Measurements from ENCODE around the gene VPS13D.
A peak's percentile ranks its signal among the peaks of the same experiment; 100 is the strongest.

VPS13D gene

DNA sequence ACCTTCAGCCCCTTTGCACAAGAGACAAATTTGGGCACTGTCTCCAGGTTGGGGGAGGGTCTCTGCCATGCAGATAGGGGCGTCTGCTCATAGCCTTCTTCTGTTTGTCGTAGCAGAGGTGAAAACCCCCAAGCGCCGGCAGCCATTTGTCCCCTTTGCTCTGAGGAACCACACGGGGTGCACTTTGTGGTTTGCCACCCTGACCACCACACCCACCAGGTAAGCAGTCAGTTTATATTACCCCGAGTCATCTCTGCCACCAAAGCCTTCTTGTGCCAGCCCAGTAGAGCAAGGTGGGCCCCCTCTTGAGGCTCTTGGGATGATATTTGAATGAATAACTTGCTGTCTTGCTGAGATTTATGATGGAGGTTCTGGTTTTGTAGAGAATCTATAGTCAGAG, 111.8 kb downstream of the VPS13D start:
- DNase-seq = no peak

DNA sequence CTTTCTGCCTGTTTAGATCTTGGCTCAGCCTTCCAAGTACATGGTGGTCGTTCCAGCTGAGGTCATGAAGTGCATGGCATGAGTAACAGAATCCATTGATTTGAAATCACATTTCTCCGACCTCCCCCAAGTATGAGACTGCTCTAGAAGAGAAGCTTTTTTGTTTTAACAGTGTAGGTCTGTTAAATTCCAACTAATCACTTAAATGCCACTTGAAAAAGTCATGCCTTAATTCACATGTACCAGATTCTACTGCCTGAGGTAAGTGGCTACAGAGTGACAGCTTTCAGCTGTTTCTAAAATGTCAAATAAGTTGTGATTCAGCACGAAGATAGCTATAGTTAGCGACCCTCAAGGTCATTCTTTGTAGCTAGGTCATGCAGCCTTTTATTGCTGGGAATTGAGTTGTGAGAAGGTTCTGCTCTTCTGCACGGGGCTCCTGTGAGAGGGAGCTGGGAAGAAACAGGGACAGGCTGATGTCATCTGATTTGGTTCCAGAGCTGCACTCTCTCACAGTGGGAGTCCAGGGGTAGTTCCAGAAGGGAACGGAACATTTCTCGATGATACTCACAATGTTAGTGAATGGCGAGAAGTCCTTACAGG, 112.7 kb downstream of the VPS13D start:
- no peak for DNase-seq

DNA sequence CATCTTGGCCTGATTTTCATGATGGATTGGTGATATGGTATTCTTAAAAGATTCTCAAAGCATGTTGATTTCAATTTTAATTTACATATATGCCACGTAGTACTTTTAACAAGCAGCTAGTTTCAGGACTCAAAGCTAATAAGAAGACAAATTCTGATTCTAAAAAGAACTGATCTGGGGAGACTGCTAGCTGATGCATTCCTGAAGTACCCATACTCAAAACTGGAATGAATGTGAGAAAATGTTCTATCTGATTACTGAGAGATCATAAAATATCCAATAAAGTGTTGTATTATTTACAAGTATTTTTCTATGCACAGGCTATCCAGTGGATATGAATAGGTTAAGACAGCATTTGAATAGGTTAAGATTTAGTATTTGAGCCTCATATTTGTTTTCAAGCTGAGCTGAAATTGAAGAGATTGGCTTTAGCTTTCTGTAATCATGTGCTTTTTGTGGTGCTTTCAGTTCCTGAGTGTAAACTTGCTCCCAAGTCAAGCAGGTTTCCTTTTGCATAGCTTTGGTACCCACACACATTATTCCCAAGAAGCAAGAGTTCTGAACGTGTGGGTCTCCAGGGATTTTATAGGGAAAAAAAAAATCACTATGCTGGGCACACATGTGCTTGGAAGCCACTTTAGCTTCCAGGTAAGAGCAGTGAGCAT, 114.1 kb downstream of the VPS13D start:
- no peak for DNase-seq

DNA sequence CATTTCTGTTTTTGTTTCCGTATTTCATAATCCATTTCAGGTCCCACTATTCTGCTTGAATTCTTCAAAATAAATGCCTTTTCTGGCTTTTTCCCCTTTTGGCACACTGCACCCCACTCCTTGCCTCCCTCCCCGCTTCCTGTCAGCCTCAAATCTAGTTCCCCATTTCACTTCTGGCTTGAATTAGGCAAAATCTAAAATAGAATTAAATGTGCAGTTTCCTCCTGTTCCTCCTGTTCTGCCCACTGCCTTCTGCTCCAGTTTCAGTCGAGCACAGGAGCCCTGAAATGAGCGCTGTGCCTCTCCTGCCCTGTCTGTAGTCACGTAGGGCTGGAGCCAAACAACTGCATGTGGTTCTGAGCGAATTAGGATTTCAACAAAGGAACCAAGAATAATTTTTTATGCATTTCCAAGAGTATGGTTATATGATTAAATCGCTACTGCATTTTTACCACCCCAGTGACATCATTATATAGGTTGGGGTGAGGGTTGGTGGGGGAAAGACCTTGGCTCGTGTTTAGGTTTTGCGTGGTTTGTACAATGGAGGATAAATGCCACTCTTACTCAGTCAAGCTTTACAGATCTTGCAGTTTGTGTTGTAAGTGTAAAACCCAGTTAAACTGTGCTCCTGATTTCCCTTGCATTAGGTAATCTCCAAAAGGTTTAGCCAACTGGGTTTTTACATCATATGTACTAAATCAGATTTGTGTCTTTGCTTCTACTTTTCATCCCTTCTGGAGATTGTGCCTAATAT, 114.9 kb downstream of the VPS13D start:
- no peak for DNase-seq

DNA sequence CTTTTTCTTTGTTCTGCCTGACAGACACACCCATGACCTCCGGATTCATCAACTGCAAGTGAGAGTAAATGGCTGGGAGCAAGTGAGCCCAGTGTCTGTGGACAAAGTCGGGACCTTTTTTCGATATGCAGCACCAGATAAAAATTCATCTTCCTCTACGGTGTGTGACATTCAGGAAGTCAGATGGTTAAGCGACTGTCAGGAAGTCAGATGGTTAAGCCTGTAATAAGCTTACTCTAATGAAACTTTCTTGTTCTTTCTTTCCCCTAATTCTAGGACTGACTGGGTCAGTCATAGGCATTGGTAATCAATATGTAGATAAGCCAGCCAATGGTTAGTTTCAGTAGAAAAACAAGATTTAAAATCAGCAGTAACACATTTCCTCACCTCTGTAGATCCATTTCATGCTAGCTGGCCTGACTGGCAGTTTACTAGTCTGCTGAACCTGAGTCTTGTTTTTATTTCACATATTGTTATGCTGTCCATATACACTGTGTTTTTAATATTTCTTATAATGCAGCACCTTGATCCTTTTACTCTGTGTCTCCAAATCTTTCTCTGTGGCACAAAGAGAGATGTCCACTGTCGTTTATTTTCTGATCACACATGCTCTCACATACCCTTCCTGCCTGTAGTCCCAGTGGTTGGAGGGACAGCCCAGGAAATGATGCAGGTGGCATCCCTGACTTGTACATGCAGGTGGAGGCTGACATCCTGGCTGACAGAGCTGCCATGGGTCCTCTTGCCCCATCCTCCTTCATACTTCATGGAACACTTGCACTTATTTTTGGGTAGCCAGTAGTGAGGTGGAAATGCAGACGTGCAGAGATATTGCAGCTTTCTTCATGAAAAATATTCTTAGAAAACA, 115.8 kb downstream of the VPS13D start:
- no peak for DNase-seq

DNA sequence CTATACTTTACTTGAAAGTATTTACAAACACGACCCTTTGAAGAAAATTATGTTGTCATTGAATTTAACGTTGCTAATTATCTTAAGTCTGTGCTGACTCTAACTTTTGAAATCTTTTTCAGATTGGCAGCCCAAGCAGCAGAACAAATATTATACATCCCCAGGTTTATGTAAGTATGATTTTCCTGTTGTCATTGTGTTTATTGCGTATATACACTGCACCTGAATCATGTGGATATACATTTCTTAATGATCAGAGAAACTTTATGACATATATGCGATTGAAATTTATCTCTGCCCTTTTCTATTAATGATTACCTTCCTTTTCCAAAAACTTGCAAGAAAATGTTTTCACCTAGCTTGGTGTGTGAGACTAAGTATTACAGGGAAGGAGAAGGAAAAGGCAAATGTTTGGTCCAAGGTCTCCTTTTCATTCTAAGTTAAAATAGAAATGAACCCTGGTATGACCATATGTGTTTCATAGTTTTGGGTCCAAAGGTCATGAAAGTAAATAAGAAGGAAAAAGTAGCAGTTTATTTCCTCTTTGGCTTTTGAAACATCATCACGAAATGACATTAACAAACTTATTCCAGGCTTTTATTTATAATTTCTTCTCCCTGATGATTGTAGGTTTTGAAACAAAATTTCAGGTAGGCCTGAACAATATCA, 116.8 kb downstream of the VPS13D start:
- no peak for DNase-seq

DNA sequence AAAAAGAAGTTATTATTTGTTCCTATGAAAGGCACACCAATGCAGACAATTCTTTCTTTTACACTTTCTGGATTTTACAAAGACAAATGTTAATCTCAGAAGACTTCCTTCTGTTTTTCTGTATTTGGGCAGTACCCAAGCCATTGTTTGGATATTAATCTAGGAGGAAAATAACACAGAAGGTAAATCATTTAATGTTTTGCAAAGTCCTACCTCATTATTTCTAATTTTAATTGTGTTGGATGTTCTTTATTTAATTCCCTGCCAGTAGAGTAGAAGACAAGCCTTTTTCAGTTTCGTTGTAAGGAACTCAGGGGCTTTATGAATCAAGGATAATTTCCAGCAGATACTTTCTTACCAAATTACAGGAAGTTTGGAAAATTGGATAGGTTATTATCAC, 118.3 kb downstream of the VPS13D start:
- no peak for DNase-seq

DNA sequence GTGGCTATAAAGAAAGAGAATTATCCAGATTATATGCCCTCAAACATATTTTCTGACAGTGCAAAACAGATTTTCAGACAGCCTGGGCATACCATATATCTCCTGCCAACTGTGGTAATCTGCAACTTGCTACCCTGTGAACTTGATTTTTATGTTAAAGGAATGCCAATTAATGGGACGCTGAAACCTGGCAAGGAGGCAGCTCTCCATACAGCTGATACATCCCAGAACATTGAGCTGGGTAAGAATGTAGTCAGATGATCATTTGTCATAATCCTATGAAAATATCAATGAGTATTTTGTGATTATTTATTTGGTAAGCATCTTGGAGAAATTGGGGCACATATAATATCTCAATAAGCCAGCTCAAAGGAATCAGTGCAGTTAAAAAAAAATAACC, 124.2 kb downstream of the VPS13D start:
- DNase-seq = no peak

DNA sequence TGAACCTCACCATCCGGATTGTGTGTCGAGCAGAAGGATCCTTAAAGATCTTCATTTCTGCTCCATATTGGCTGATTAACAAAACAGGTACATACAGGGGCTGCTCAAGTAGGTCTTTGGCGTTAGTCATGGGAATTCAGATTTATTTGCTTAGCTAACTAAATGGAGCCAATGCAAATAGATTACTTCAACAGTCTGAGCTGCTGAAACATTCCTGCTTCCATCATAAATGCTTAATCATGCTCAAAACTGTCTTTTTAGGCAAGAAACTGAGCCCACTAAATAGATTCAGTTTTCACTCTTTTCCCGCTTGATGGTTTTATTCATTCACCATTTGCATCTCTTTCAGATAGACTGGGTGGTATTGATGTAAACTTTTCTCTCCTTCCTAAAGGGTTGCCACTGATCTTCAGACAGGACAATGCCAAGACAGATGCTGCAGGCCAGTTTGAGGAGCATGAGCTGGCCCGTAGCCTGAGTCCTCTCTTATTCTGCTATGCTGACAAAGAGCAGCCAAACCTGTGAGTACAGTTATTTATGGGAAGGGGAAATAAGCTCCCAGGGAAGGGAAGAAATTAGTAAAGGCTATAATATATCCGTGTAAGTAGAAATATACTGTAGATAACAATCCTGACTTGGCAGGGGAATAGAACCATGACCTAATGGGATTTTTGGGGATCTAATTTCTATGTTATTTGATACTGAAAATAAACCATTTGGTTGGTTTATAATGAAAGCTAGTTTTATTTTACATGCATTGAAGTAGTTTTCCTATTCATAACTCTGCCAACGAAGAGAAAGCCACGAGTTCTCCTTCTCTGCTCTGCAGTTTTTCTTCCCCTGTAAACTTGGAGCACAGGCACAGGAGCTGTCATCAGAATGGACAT, 126.4 kb downstream of the VPS13D start:
- DNase-seq = peak; percentile 81

DNA sequence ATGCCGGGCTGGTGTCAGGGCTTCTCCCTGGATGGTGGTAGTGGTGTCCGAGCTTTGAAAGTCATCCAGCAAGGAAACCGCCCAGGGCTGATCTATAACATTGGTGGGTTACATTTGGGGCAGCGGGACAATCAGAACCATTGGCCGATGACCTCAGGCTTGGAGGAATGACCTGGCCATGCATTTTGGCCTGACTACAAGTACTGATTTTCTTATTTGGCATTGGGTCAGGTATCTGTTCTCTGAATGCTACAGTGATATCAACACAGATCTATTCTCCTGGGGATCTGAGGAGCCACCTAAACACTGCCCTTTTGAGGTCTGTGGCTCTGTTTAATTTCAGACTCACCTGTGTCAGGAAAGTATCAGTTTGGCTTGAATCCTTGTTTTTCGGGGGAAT, 128.7 kb downstream of the VPS13D start:
- no peak for DNase-seq

DNA sequence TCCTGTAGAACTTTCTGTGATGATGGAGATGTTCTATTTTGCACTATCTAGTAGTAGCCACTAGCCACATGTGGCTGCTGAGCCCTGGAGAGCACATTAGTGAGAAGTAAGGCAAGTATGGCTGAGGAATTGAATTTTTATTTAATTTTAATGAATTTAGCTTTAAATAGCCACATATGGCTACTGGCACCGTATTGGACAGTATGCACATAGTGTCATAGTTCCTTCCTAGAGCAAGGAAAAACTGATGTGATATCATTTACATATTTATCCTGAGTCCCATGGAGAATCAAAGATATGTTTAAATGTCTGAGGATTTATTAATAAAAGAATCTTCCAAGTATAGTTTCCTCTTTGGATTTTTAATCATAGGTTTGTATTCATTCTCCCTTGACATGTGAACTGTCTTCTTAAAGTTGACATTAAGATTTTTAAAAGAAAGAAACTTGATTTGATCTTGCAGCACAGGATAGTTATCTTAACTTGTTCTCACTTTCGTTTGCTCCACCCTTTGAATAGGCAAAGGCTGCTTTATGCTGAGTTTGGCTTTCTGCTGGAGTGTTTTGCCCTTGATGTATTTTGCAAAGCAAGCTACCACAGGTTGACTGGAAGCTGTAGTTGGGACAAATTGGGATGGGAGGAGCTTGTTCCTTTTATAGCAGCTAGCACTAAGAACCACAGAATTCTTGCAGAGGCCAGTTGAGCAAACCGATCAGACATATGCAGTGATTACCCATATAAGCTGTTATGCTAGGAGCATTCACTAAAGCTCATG, 129.7 kb downstream of the VPS13D start:
- no peak for DNase-seq

DNA sequence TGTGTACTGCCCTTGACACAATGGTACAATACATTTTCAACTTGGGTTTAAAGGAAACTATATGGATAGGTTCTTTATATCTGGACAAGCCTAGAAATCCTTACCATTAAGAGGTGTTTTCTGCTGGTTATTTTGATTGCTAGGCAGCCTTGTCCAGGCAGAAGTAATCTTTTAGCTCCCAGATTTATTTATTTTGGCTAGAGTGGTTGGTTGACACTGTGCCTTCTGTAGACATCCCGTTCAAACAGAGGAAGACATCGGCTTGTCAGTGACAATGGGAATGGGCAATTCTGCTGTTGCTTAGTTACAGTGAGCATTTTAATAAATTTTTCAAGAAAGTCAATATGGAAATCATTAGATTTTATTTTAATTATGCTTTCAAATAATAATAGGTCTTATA, 138.8 kb downstream of the VPS13D start:
- peak; percentile 45 for DNase-seq

DNA sequence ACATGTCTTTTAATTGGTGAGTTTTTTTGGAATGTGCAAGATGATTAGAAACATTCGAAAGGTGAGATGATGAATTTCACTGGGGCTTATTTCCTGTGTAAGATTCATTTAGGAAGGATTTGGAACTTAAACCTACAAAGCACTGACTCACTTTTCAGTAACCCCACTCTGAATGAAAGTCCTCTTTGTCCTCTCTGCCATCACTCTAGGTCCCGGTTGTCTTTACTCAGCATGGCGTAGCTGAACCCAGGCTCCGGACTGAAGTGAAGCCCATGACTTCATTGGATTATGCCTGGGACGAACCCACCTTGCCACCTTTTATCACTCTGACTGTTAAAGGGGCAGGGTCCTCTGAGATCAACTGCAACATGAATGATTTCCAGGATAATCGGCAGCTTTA, 139.4 kb downstream of the VPS13D start:
- DNase-seq = no peak

DNA sequence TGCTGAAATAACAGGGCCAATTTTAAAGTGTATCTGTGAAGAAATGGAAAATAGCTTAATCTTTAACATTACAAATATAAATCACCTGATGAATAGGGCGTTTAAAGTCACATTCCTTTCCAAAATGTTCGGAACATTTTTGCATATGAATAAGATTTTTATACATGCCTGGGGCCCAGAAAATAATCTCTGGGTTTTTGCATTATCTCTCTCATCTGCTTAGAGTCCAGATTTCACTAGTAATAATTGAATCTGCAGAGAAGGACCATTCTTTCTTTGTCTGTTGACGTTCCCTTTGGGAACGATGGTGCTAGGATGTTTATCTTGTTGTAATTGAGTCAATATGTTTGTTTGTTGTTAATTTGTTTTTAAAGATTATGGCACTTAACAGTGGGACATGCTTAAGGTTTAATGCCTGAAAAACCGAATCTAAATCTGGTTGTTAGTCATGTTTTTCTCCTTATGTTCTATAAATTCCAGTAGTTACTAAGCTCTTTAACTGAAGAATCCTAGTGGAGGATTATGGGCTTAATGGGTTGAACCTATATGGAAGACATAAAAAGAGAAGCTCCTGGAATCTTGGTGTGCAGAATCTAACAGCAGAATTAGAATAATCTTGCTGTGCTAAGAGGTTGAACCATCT, 140.6 kb downstream of the VPS13D start:
- no peak for DNase-seq

DNA sequence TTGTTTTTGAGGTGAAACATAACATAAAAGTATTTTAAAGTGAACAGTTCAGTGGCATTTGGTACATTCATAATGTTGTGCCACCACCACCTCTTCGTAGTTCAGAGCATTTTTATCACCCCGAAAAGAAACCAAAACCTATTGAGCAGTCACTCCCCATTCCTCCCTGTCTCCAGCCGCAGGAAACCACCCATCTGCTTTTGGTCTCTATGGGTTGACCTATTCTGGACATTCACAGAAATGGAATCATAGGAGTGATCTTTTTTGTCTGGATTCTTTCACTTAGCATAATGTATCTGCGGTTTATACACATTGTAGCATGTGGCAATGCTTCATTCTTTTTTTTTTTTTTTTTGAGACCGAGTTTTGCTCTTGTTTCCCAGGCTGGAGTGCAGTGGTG, 141.2 kb downstream of the VPS13D start:
- DNase-seq = no peak

DNA sequence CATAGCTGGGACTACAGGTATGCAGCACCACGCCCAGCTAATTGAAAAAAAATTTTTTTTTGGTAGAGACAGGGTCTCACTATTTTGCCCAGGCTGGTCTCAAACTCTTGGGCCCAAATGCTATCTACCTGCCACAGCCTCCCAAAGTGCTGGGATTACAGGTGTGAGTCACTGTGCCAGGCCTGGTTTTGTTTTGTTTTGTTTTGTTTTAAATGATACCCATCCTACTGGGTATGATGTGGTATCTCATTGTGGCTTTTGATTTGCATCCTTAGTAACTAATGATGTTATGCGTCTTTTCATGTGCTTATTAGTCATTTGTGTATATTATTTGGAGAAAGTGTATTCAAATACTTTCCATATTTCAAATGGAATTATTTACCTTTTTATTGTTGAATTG, 142.3 kb downstream of the VPS13D start:
- DNase-seq = no peak

DNA sequence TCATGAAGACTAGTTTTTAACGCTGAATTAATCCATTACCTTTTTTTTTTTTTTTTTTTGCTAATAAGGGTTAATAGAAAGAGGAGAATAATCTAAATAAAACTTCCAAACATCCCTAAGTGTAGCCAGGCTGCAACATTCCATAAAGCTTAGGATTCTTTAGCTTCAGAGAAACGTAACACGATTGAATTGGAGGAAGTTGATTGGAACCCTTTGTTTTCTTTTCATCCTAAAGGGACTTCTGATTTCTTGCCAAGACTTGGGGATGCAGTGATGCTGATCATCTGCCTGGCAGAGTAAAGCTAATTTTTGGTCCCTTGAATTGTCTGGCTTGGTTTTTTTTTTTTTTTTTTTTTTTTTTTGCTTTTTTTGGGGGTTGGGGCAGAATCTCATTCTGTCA, 142.9 kb downstream of the VPS13D start:
- no peak for DNase-seq

DNA sequence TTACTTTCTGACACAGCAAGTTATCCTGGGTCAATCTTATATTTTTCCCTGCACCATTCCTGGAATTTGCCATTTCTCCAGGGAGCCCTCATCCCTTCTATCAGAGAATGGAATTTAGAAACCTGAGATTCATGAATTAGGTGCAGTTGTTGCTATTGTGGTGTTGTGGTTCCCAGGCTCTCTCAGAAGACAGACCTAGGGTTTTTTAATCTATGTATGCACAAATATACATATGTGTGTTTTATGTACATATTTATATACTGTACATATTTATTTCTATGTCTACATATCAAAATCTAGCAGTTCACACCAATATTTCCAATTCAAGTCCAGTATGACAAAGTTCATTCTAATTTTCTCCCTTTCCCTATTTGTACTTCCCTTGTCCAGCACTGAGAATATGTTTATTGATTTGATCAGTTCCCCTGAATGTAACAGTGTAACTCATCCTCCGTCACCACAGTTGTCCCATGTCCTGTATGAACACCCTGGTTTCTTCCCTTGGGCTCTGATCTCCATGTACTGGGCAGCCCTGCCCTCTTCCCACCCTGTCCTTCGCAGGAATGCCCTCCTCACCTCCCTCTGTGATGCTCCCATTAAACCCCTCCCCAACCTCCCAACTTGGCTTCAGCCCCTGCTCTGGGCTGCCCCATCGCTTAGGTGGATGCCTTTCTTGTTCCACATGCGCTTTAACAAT, 145.5 kb downstream of the VPS13D start:
- DNase-seq = no peak

DNA sequence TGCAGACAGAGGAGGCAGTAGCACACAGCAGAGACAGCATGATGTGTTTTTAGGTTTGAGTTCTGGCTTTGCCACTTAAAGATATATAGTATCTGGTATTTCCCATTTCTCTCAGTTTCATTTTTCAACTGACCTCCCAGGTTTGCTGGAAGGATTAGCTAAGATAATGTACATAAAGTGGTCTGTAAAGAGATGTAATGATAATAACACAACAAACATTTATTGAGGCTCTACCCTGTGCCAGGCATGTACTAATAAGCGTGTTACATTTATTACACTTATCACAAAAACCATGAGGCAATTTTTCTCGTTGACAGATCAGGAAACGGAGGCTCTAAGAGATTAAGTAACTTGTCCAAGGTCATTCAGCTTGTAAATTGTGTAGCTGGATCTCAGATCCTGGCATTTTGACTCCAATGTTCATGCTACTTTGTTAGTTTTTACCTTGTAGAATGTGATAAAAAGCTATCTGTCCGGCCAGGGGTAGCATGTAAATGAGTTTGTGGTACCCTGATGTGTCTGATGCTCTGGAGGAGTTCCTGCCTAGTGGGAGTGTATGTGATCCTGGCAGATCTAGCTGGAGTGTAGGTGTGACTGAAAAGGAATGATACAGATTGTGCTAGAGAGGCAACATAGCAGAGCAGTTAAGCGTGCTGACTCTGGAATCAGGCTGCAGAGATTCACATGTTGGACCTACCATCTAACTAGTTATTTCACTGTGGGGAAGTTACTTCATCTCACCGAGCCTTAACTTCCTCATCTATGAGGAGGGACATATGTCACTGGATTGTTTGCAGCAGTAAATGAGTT, 146.6 kb downstream of the VPS13D start:
- DNase-seq = no peak
